Measurements from ENCODE around the gene TENT4A. TPM values are rescaled to one million over a fixed set of nuclear protein-coding genes. Genes with fewer than 3 reads are reported as not detected.

TENT4A gene
- total RNA-seq, 2 experiments from 2014 or later = 39.0 to 46.1 TPM

DNA sequence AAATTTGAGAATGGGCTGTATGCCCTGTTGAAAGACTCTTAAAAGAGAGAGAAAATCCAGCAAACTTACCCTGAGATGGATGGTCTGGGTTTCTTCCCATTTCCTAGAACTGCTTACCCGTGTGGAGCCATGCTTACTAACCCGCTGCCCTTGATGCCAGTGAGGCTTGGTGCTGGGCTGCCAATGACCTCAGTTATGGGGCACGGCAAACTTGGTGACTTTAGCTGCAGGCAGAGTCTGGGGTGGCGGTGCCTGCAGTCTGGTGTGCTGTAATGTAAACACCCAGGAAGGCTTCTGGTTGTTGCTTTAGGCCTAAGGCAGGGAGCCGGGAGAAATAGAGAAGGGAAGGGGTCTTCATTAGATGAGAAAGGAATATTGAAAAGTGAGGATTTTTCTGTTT is 7.3 kb upstream of the TENT4A start:
- no peak overlapping the region for H2AFZ ChIP-seq (ENCODE audit: low read length)
- no peak for DNase-seq (ENCODE audit: low spot score)
- no peaks in the 10 kb centered on the region for H3K9me3 ChIP-seq (ENCODE audit: low read length)
- peaks cover 17% of the 10 kb centered on the region for H3K4me1 ChIP-seq (ENCODE audit: insufficient read depth, low read length, poor library complexity, severe bottlenecking)
- no peaks in the 10 kb centered on the region for H3K79me2 ChIP-seq (ENCODE audit: insufficient read depth, low read depth, low read length)
- H3K4me2 ChIP-seq (ENCODE audit: low read length) = no peak overlapping the region
- H3K27ac ChIP-seq (ENCODE audit: low read depth, low read length, poor library complexity, severe bottlenecking) = no peak overlapping the region
- no peak for TF ChIP-seq EZH2phosphoT487 (IDR thresholded peaks at IDR 0.05; ENCODE audit: borderline replicate concordance, low read depth, low read length)
- TF ChIP-seq, protein P1, sequence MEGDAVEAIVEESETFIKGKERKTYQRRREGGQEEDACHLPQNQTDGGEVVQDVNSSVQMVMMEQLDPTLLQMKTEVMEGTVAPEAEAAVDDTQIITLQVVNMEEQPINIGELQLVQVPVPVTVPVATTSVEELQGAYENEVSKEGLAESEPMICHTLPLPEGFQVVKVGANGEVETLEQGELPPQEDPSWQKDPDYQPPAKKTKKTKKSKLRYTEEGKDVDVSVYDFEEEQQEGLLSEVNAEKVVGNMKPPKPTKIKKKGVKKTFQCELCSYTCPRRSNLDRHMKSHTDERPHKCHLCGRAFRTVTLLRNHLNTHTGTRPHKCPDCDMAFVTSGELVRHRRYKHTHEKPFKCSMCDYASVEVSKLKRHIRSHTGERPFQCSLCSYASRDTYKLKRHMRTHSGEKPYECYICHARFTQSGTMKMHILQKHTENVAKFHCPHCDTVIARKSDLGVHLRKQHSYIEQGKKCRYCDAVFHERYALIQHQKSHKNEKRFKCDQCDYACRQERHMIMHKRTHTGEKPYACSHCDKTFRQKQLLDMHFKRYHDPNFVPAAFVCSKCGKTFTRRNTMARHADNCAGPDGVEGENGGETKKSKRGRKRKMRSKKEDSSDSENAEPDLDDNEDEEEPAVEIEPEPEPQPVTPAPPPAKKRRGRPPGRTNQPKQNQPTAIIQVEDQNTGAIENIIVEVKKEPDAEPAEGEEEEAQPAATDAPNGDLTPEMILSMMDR (conservative IDR thresholded peaks at IDR 0.05; ENCODE audit: low read length) = no peak
- no peaks in the 10 kb centered on the region for H3K36me3 ChIP-seq (ENCODE audit: insufficient read depth, low read length)
- H4K20me1 ChIP-seq (ENCODE audit: insufficient read depth, low read length) = no peaks in the 10 kb centered on the region
- ChIA-PET CTCF (ENCODE audit: unreplicated experiment) (no interaction called here), POLR2A (interaction anchor here (1.2 kb wide), 1 partner anchor 18 kb away, joined by 3 read pairs; no protein-coding TSS in a partner anchor)
- H3K9me2 ChIP-seq (ENCODE audit: insufficient read depth, low read length) = no peaks in the 10 kb centered on the region
- H3K4me3 ChIP-seq (ENCODE audit: low read depth, low read length, poor library complexity, severe bottlenecking) = no peak overlapping the region
- intact Hi-C loops (cut with micrococcal nuclease; ENCODE audit: unreplicated experiment) = no loop called here
- no TSS peak for BruUV-seq (replicated peaks)

DNA sequence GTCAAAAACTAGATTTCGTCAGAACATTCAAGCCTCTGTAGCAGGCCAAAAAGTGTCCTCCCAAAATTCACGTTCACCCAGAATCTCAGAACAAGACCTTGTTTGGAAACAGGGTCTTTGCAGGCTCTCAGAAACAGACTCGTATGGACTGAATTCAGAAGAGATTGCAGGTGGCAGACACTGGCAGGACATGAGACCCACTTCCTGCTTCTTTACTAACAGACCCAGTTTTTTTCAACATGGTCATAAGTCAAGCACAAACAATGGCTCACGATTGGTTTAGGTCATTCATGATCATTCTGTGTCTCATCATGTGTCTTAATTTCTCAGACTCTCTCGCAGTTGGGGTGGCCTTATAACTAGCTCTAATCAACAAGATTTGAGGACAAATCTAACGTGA is 5.4 kb upstream of the TENT4A start:
- H3K4me2 ChIP-seq (ENCODE audit: low read length) = peak overlapping the region; percentile 4; the same call in 1 of the 2 replicates
- ChIA-PET CTCF (ENCODE audit: unreplicated experiment) (no interaction called here), POLR2A (interaction anchor here (2.8 kb wide), 1 partner anchor 20 kb away, joined by 8 read pairs; no protein-coding TSS in a partner anchor)
- no peaks in the 10 kb centered on the region for H3K9me2 ChIP-seq (ENCODE audit: insufficient read depth, low read length)
- peaks cover 28% of the 10 kb centered on the region for H3K4me1 ChIP-seq (ENCODE audit: insufficient read depth, low read length, poor library complexity, severe bottlenecking)
- intact Hi-C loops (cut with micrococcal nuclease; ENCODE audit: unreplicated experiment) = no loop called here
- peak; percentile 56 for DNase-seq (ENCODE audit: low spot score)
- H3K36me3 ChIP-seq (ENCODE audit: insufficient read depth, low read length) = no peaks in the 10 kb centered on the region
- no peak for TF ChIP-seq EZH2phosphoT487 (IDR thresholded peaks at IDR 0.05; ENCODE audit: borderline replicate concordance, low read depth, low read length)
- TF ChIP-seq, protein P1 (conservative IDR thresholded peaks at IDR 0.05; ENCODE audit: low read length) = no peak
- no peaks in the 10 kb centered on the region for H4K20me1 ChIP-seq (ENCODE audit: insufficient read depth, low read length)
- no peaks in the 10 kb centered on the region for H3K9me3 ChIP-seq (ENCODE audit: low read length)
- no TSS peak for BruUV-seq (replicated peaks)
- no peak overlapping the region for H3K4me3 ChIP-seq (ENCODE audit: low read depth, low read length, poor library complexity, severe bottlenecking)
- H3K27ac ChIP-seq (ENCODE audit: low read depth, low read length, poor library complexity, severe bottlenecking) = no peak overlapping the region
- no peaks in the 10 kb centered on the region for H3K79me2 ChIP-seq (ENCODE audit: insufficient read depth, low read depth, low read length)
- peak overlapping the region; percentile 72; the same call in 1 of the 2 replicates for H2AFZ ChIP-seq (ENCODE audit: low read length)

DNA sequence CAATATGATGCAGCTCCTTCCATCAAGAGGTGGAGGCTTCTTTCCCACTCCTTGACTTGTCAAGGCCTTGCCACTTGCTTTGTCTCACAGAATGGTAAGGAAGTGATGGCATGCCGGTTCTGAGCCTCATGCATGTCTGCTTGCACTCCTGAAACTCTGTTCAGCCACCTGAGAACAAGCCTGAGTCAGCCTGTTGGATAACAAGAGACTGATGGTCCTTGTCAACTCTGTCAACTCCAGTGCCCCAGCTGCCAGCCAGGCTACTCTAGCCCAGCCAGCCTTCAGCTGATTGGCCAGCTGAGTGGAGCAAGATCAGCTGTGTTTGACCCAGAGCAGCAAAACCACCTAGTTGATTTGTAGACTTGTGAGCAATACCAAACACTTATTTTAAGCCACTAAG is 4.4 kb upstream of the TENT4A start:
- H3K4me3 ChIP-seq (ENCODE audit: low read depth, low read length, poor library complexity, severe bottlenecking) = no peak overlapping the region
- no TSS peak for BruUV-seq (replicated peaks)
- H2AFZ ChIP-seq (ENCODE audit: low read length) = peak overlapping the region; percentile 72; the same call in 1 of the 2 replicates
- no peaks in the 10 kb centered on the region for H4K20me1 ChIP-seq (ENCODE audit: insufficient read depth, low read length)
- POLR2A ChIA-PET = interaction anchor here (0.6 to 2.8 kb wide), 3 partner anchors 19 to 74 kb away, joined by 3 to 8 read pairs (median 4); no protein-coding TSS in a partner anchor
- H3K36me3 ChIP-seq (ENCODE audit: insufficient read depth, low read length) = no peaks in the 10 kb centered on the region
- CTCF ChIA-PET (ENCODE audit: unreplicated experiment) = interaction anchor here (1.0 kb wide), 1 partner anchor 36 kb away, joined by 3 read pairs; no protein-coding TSS in a partner anchor
- no peak overlapping the region for H3K27ac ChIP-seq (ENCODE audit: low read depth, low read length, poor library complexity, severe bottlenecking)
- H3K4me1 ChIP-seq (ENCODE audit: insufficient read depth, low read length, poor library complexity, severe bottlenecking) = peaks cover 28% of the 10 kb centered on the region
- no peaks in the 10 kb centered on the region for H3K9me3 ChIP-seq (ENCODE audit: low read length)
- TF ChIP-seq EZH2phosphoT487 (IDR thresholded peaks at IDR 0.05; ENCODE audit: borderline replicate concordance, low read depth, low read length) = no peak
- TF ChIP-seq, protein P1 (conservative IDR thresholded peaks at IDR 0.05; ENCODE audit: low read length) = no peak
- no peak overlapping the region for H3K4me2 ChIP-seq (ENCODE audit: low read length)
- no peak for DNase-seq (ENCODE audit: low spot score)
- no peaks in the 10 kb centered on the region for H3K9me2 ChIP-seq (ENCODE audit: insufficient read depth, low read length)
- intact Hi-C loops (cut with micrococcal nuclease; ENCODE audit: unreplicated experiment) = no loop called here
- no peaks in the 10 kb centered on the region for H3K79me2 ChIP-seq (ENCODE audit: insufficient read depth, low read depth, low read length)
